Panc1 (cell line): ENCODE results near the gene TLR1. TPM values are rescaled to one million over a fixed set of nuclear protein-coding genes. Genes with fewer than 3 reads are reported as not detected.

ENCODE experiments used
- ATAC-seq: fragments of 200-7000 bp; cut with Tn5 transposase; 2 replicates; pipeline ENCODE4 v1.9.1; 2020; ENCODE audit warnings: mild to moderate bottlenecking, moderate library complexity
- BruUV-seq: library from RNA; stranded (reverse); fragments of 400-500 nt; replicated peaks from 2 replicates; lab custom pipeline; 2021; lab: Mats Ljungman, UMichigan
- CTCF ChIA-PET: fragments of 300-600 bp; sonication (Branson Sonifier 250); formaldehyde crosslinking; loops from one replicate; lab custom pipeline; 2022; ENCODE audit warnings: antibody characterized with exemption; lab: Charles Lee
- POLR2A ChIA-PET: fragments of 300-600 bp; sonication (Branson Sonifier 250); formaldehyde crosslinking; loops from one replicate; lab custom pipeline; 2022; ENCODE audit warnings: antibody characterized with exemption; lab: Charles Lee
- DNase-seq: peaks from one replicate; pipeline ENCODE4 v3.0.0-alpha.2; 2010; ENCODE audit warnings: low read depth, low spot score
- H3K27ac ChIP-seq: 2 replicates; pipeline ENCODE4 v1.5.1; 2011; ENCODE audit warnings: mild to moderate bottlenecking, low read length, inconsistent platforms
- H3K27me3 ChIP-seq: fragments of 200-500 bp; sonication (Bioruptor generic); 2 replicates; pipeline ENCODE4 v1.6.0; 2014; ENCODE audit warnings: low read length, inconsistent platforms; ENCODE audit not compliant: control insufficient read depth, insufficient read depth
- H3K36me3 ChIP-seq: fragments of 200-500 bp; sonication (Bioruptor generic); 2 replicates; pipeline ENCODE4 v1.5.1; 2014; ENCODE audit warnings: inconsistent platforms, mild to moderate bottlenecking, low read length, moderate library complexity; ENCODE audit not compliant: control insufficient read depth, insufficient read depth
- H3K4me1 ChIP-seq: 2 replicates; pipeline ENCODE4 v1.5.1; 2011; ENCODE audit warnings: inconsistent platforms, mild to moderate bottlenecking, low read length, moderate library complexity; ENCODE audit not compliant: control insufficient read depth, insufficient read depth
- H3K4me3 ChIP-seq, 2 experiments: 2 replicates each; pipeline ENCODE4 v1.5.1; 2011 to 2012; ENCODE audit warnings: low read depth in 2 of 2, low read length in 2 of 2, mild to moderate bottlenecking in 2 of 2, inconsistent platforms in 1 of 2, moderate library complexity in 1 of 2
- H3K9me3 ChIP-seq: fragments of 200-500 bp; sonication (Bioruptor generic); 2 replicates; pipeline ENCODE4 v1.5.1; 2014; ENCODE audit warnings: low read depth, mild to moderate bottlenecking, inconsistent platforms, low read length, moderate library complexity; ENCODE audit not compliant: control insufficient read depth, insufficient read depth
- CTCF ChIP-seq: fragments of 450-650 bp; IDR thresholded peaks from 2 replicates; pipeline ENCODE4 v1.5.1; 2017; ENCODE audit warnings: mild to moderate bottlenecking
- POLR2AphosphoS5 ChIP-seq: IDR thresholded peaks from 2 replicates; pipeline ENCODE4 v1.6.1; 2012; ENCODE audit warnings: mild to moderate bottlenecking, low read depth, low read length, moderate library complexity
- SIN3A ChIP-seq: IDR thresholded peaks from 2 replicates; pipeline ENCODE4 v1.6.1; 2012; ENCODE audit warnings: low read depth, mild to moderate bottlenecking, low read length, moderate library complexity, borderline replicate concordance; ENCODE audit not compliant: insufficient read depth
- TCF7L2 ChIP-seq: IDR thresholded peaks from 2 replicates; pipeline ENCODE4 v1.6.1; 2011; ENCODE audit warnings: mild to moderate bottlenecking, low read depth, low read length, inconsistent platforms
- in situ Hi-C: cut with HindIII; loops from 2 replicates; pipeline ENCODE4 v1.10.0; 2016; ENCODE audit warnings: low sequenced_read_pairs, low pct_unique_long_range_greater_than_20kb
- intact Hi-C: fragments of 100-400 bp; cut with micrococcal nuclease; formaldehyde crosslinking; loops from one replicate; pipeline ENCODE4 v1.10.0; 2022; ENCODE audit not compliant: unreplicated experiment
- total RNA-seq: library from RNA; stranded (reverse); gene quantifications from one replicate; pipeline ENCODE4 v1.2.1, GENCODE V29; 2021; ENCODE audit not compliant: unreplicated experiment
- TF ChIP-seq, protein P1 (sequence below), 2 experiments: IDR thresholded peaks; 2 replicates each; pipeline ENCODE4 v1.6.1; 2011 to 2012; ENCODE audit warnings: low read depth in 2 of 2, control low read depth in 1 of 2, low read length in 1 of 2, mild to moderate bottlenecking in 1 of 2, moderate library complexity in 1 of 2; ENCODE audit not compliant: insufficient read depth in 1 of 2

TLR1 gene
- total RNA-seq, 1 experiment from 2014 or later = 0.41 TPM

DNA sequence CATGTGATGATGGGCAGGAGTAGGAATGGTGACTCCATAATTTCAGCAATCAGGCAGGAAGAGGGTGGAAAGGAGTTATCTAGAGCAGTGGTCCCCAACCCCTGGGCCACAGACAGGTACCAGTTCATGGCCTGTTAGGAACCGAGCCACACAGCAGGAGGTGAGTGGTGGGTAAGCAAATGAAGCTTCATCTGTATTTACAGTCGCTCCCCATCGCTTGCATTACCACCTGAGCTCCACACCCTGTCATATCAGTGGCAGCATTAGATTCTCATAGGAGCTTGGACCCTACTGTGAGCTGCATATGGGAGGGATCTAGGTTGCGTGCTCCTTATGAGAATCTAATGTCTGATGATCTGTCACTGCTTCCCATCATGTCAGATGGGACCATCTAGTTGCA lies 20.4 kb downstream of the TLR1 start:
- Histone ChIP-seq H3K9me3 (no peaks in the 10 kb centered on the region), H3K4me1 (no peaks in the 10 kb centered on the region), H3K36me3 (no peaks in the 10 kb centered on the region), H3K27ac (no peak overlapping the region), H3K27me3 (no peaks in the 10 kb centered on the region), H3K4me3 (no peak overlapping the region)
- ChIA-PET CTCF (interaction anchor here (1.0 kb wide), 1 partner anchor 25 kb away, joined by 3 read pairs; no protein-coding TSS in a partner anchor), POLR2A (no interaction called here)
- ATAC-seq (no peak), DNase-seq (no peak)
- in situ Hi-C loops = no loop called here
- TF ChIP-seq SIN3A (no peak), CTCF (no peak), POLR2AphosphoS5 (no peak), TCF7L2 (no peak)
- TF ChIP-seq, protein P1, sequence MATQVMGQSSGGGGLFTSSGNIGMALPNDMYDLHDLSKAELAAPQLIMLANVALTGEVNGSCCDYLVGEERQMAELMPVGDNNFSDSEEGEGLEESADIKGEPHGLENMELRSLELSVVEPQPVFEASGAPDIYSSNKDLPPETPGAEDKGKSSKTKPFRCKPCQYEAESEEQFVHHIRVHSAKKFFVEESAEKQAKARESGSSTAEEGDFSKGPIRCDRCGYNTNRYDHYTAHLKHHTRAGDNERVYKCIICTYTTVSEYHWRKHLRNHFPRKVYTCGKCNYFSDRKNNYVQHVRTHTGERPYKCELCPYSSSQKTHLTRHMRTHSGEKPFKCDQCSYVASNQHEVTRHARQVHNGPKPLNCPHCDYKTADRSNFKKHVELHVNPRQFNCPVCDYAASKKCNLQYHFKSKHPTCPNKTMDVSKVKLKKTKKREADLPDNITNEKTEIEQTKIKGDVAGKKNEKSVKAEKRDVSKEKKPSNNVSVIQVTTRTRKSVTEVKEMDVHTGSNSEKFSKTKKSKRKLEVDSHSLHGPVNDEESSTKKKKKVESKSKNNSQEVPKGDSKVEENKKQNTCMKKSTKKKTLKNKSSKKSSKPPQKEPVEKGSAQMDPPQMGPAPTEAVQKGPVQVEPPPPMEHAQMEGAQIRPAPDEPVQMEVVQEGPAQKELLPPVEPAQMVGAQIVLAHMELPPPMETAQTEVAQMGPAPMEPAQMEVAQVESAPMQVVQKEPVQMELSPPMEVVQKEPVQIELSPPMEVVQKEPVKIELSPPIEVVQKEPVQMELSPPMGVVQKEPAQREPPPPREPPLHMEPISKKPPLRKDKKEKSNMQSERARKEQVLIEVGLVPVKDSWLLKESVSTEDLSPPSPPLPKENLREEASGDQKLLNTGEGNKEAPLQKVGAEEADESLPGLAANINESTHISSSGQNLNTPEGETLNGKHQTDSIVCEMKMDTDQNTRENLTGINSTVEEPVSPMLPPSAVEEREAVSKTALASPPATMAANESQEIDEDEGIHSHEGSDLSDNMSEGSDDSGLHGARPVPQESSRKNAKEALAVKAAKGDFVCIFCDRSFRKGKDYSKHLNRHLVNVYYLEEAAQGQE (IDR thresholded peaks at IDR 0.05; ENCODE audit: insufficient read depth in 1 of 2, low read depth in 2 of 2, low read length in 1 of 2) = no peak
- BruUV-seq = no TSS peak
- intact Hi-C loops = no loop called here

DNA sequence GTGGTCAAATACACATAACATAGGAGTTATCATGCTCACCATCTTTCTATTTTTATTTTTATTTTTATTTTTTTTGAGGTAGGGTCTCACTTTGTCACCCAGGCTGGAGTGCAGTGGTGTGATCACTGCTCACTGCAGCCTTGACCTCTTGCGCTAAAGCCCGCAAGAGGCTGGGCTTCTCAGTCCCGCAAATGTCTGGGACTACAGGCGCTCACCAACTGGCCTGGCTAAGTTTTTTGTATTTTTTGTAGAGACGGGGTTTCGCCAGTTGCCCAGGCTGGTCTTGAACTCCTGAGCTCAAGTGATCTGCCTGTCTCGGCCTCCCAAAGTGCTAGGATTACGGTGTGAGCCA lies 21.5 kb downstream of the TLR1 start:
- no TSS peak for BruUV-seq
- intact Hi-C loops = no loop called here
- H3K36me3 ChIP-seq = no peaks in the 10 kb centered on the region
- in situ Hi-C loops = no loop called here
- H3K27ac ChIP-seq = no peak overlapping the region
- DNase-seq (no peak), ATAC-seq (no peak)
- 0 out of 2 replicates have a peak, but pooled peaks have one; percentile 12 for TF ChIP-seq CTCF
- no peak for TF ChIP-seq TCF7L2
- H3K4me3 ChIP-seq = no peak overlapping the region
- CTCF ChIA-PET = interaction anchor here (0.6 to 1.8 kb wide), 2 partner anchors 23 to 414 kb away, joined by 5 to 7 read pairs; no protein-coding TSS in a partner anchor
- H3K27me3 ChIP-seq = no peaks in the 10 kb centered on the region
- H3K4me1 ChIP-seq = no peaks in the 10 kb centered on the region
- H3K9me3 ChIP-seq = no peaks in the 10 kb centered on the region
- POLR2A ChIA-PET = no interaction called here
